Upper lobe of left lung (tissue), 4 donors: ENCODE results near the gene ADCY3.

Experiments used
- EP300 ChIP-seq, 4 donors: sonication (generic); formaldehyde crosslinking; IDR thresholded peaks; one replicate each; pipeline ENCODE4 v1.5.1; 2017; ENCODE audit warnings: antibody characterized with exemption in 4 of 4, control low read depth in 2 of 4
- POLR2A ChIP-seq, 4 donors: fragments of 450-650 bp; IDR thresholded peaks; one replicate each; pipeline ENCODE4 v1.5.1; 2016 to 2017; ENCODE audit warnings: antibody characterized with exemption in 4 of 4, mild to moderate bottlenecking in 2 of 4
- POLR2AphosphoS5 ChIP-seq, 2 donors: sonication (generic); formaldehyde crosslinking; IDR thresholded peaks; one replicate each; pipeline ENCODE4 v1.5.1; 2017; ENCODE audit warnings: antibody characterized with exemption in 2 of 2
- TF ChIP-seq, protein P1 (sequence below), 6 experiments: fragments of 450-650 bp in 4 of 6; fragments of 200-600 bp in 2 of 6; sonication (generic) in 2 of 6; IDR thresholded peaks; one replicate each; pipeline ENCODE4 v1.5.1; 2016 to 2019; ENCODE audit warnings: antibody characterized with exemption in 6 of 6

GRCh38 chr2:24824966-24825882 lies 94.8 kb downstream of the ADCY3 start:
- TF ChIP-seq, protein P1, sequence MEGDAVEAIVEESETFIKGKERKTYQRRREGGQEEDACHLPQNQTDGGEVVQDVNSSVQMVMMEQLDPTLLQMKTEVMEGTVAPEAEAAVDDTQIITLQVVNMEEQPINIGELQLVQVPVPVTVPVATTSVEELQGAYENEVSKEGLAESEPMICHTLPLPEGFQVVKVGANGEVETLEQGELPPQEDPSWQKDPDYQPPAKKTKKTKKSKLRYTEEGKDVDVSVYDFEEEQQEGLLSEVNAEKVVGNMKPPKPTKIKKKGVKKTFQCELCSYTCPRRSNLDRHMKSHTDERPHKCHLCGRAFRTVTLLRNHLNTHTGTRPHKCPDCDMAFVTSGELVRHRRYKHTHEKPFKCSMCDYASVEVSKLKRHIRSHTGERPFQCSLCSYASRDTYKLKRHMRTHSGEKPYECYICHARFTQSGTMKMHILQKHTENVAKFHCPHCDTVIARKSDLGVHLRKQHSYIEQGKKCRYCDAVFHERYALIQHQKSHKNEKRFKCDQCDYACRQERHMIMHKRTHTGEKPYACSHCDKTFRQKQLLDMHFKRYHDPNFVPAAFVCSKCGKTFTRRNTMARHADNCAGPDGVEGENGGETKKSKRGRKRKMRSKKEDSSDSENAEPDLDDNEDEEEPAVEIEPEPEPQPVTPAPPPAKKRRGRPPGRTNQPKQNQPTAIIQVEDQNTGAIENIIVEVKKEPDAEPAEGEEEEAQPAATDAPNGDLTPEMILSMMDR (IDR thresholded peaks at IDR 0.05): peak in 5 of 6 experiments; percentile 20 to 55 (median 25)
- TF ChIP-seq POLR2AphosphoS5 (IDR thresholded peaks at IDR 0.05) (no peak), EP300 (IDR thresholded peaks at IDR 0.05) (no peak), POLR2A (IDR thresholded peaks at IDR 0.05) (no peak)
